Inferior parietal cortex (tissue), 1 donor: ENCODE data around the gene MAP3K20.
A peak's percentile ranks its signal among the peaks of the same experiment; 100 is the strongest.
"Not testable (repeated sequence)": the region's sequence is repeated elsewhere in the genome, so short reads cannot be mapped to it uniquely, and the experiment has no call there.

ENCODE experiments used
- DNase-seq: peaks from one replicate; pipeline ENCODE4 v3.0.0-alpha.2; 2016; ENCODE audit errors: extremely low spot score

Gene MAP3K20

GRCh38 chr2:173075781-173076580 is at the start of gene MAP3K20:
TSS of gene MAP3K20 (plus strand) at chr2:173075846. CDS start at chr2:173091032, 15,186 bp downstream.
- no peak for DNase-seq

- DNase-seq, result no peak
These were observed 49.2 kb upstream of the MAP3K20 start for GRCh38 chr2:173026479-173026878.

- DNase-seq, result peak; percentile 93
These were observed 48.2 kb upstream of the MAP3K20 start for GRCh38 chr2:173027181-173028128.

- DNase-seq, result peak; percentile 40
These were observed 47.5 kb upstream of the MAP3K20 start for GRCh38 chr2:173028141-173028540.

- DNase-seq, result peak; percentile 63
These were observed 47.0 kb upstream of the MAP3K20 start for GRCh38 chr2:173028671-173029070.

- DNase-seq, result no peak
These were observed 44.8 kb upstream of the MAP3K20 start for GRCh38 chr2:173030561-173031490.

GRCh38 chr2:173032032-173032431 is 43.6 kb upstream of the MAP3K20 start:
- DNase-seq, result no peak

GRCh38 chr2:173033084-173033483 is 42.6 kb upstream of the MAP3K20 start:
- no peak for DNase-seq

GRCh38 chr2:173034143-173034542 is 41.5 kb upstream of the MAP3K20 start:
- no peak for DNase-seq

- no peak for DNase-seq
These were observed 38.2 kb upstream of the MAP3K20 start for GRCh38 chr2:173037245-173038120.

- not testable (repeated sequence) for DNase-seq
These were observed 37.4 kb upstream of the MAP3K20 start for GRCh38 chr2:173038257-173038656.

GRCh38 chr2:173040729-173041128 is 34.9 kb upstream of the MAP3K20 start:
- DNase-seq, result no peak

- DNase-seq, result no peak
These were observed 32.2 kb upstream of the MAP3K20 start for GRCh38 chr2:173043476-173043875.

- DNase-seq, result no peak
These were observed 31.6 kb upstream of the MAP3K20 start for GRCh38 chr2:173043897-173044519.

GRCh38 chr2:173044686-173045085 is 31.0 kb upstream of the MAP3K20 start:
- DNase-seq, result no peak

- DNase-seq, result no peak
These were observed 30.5 kb upstream of the MAP3K20 start for GRCh38 chr2:173045181-173045580.

GRCh38 chr2:173048522-173048896 is 27.1 kb upstream of the MAP3K20 start:
- no peak for DNase-seq

GRCh38 chr2:173048897-173049661 is 26.6 kb upstream of the MAP3K20 start:
- no peak for DNase-seq

- DNase-seq, result no peak
These were observed 25.8 kb upstream of the MAP3K20 start for GRCh38 chr2:173049831-173050230.
